ENCODE results near the gene HSPA14.
"Not testable (repeated sequence)": the region's sequence is repeated elsewhere in the genome, so short reads cannot be mapped to it uniquely, and the experiment has no call there.

HSPA14 gene, protein sequence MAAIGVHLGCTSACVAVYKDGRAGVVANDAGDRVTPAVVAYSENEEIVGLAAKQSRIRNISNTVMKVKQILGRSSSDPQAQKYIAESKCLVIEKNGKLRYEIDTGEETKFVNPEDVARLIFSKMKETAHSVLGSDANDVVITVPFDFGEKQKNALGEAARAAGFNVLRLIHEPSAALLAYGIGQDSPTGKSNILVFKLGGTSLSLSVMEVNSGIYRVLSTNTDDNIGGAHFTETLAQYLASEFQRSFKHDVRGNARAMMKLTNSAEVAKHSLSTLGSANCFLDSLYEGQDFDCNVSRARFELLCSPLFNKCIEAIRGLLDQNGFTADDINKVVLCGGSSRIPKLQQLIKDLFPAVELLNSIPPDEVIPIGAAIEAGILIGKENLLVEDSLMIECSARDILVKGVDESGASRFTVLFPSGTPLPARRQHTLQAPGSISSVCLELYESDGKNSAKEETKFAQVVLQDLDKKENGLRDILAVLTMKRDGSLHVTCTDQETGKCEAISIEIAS

GRCh38 chr10:14837757-14838581 lies at the start of gene HSPA14, which contains the start of the genes CDNF and MSANTD7:
Gene HSPA14, plus strand, starts transcription at chr10:14838306. Its CDS starts 97 bp downstream, at chr10:14838403.
Gene CDNF, minus strand, starts transcription at chr10:14838037. Its CDS starts 91 bp downstream, at chr10:14837946.
Gene MSANTD7, plus strand, starts transcription at chr10:14838306. Its CDS starts 3,979 bp downstream, at chr10:14842285.
- peak; percentile 77 for DNase-seq

GRCh38 chr10:14798636-14799035 lies 39.5 kb upstream of the HSPA14 start:
- no peak for DNase-seq

- no peak for DNase-seq
These were observed 37.7 kb upstream of the HSPA14 start for GRCh38 chr10:14800397-14800796.

- no peak for DNase-seq
These were observed 36.4 kb upstream of the HSPA14 start for GRCh38 chr10:14801723-14802122.

DNA sequence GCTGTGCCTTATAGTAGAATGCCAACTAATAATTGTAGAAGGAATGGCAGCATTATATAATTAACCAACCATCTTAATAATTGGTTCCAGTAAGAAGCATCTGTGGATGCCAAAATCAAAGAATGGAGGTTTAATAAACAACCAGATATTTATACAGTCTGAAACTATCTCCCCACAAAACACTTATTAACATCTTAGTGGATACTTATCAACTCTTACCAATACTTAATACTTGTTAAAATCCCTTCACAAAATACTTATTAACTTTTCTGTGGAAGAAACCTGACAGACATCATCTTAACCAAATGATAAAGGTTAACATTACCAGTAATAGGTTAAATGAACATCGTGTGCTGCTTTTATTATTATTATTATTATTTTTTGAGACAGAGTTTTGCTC lies 34.3 kb upstream of the HSPA14 start:
- DNase-seq, result no peak

DNA sequence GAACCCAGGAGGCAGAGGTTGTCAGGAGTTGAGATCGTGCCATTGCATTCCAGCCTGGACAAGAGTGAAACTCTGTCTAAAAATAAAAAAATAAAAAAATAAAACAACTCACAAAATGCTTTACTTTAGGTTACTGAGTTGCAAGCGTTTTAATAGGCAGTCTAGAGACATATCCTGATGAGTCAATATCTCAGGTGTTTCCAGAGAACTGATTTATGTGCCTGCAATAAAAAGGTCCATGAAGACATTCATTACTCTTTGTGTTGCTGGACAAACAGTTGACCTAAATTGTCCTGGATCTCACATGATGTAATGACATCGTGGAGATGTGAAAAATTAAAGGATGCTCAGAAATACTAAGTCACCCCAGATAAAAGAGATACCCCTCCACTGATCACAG lies 31.8 kb upstream of the HSPA14 start:
- no peak for DNase-seq

DNA sequence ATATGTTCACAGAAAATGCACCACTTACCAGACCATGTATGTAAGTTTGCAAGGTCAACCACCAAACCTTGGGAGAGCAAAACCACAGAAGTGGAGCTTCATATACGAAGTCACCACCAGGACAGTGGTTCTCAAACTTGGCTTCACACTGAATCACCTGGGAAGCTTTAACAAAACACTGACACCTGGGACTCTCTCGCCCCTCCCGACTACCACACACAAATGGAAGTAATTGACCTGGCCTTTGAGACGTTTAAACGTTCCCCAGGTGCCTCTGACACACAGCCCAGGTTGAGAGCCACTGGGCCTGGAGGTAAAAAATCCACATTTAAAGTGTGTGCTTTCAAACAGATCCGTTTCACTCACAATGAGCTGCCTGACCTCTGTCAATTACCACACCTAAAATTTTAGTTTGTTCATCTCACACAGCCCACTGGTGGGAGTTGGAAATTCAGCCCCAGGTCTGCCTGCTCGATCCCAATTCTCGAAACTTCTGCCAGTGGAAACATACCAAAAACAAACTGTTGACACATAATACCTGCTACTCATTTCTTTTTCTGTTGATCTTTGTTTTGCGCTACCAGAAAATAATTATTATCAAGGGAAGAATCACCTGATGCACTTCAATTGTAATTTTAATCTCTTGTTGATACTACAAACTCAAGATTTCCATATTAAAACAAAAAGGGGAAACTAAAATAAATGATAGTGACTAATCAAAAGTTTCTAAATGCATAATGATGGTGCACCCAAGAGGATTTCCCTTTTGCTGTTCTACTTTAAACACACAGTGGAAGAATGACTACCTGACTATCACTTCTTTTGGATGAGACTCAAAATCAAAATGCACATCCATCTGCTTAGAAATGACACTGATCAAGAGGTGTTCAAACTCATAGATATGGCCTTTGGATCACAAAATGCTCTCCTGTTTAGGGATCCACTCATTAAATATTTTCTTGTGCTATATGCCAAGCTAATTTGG lies 26.8 kb upstream of the HSPA14 start:
- DNase-seq, result no peak

DNA sequence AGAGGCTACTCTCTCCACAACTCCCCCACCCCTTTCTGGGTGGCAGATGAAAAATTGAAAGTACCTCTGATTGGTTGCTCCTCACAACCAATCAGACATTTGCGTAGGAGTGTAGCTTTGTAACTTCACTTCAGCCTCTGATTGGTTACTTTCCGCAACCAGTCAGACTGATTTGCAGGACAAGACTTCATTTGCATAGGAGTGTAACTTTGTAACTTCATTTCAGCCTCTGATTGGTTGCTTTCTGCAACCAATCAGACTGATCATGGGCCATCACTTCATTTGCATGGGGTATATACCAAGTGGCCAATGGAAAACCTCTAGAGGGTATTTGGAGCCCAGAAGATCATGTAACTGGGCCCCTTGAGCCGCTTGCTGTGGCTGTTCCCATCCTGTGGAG lies 25.8 kb upstream of the HSPA14 start:
- DNase-seq, result no peak

GRCh38 chr10:14815681-14816080 lies 22.4 kb upstream of the HSPA14 start:
- no peak for DNase-seq

DNA sequence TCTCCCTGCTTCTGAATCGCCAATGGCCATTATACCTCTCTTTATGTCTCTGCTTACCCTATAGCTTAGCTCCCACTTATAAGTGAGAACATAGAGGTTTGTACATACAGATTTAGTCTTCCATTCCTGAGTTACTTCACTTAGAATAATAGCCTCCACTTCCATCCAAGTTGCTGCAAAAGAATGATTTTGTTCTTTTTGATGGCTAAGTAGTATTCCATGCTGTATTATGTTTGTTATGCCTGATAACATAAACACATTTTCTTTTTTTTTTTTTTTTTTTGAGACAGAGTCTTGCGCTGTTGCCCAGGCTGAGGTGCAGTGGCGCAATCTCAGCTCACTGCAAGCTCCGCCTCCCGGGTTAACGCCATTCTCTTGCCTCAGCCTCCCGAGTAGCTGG lies 21.4 kb upstream of the HSPA14 start:
- not testable (repeated sequence) for DNase-seq

GRCh38 chr10:14820010-14820774 lies 17.9 kb upstream of the HSPA14 start:
- DNase-seq, result no peak

DNA sequence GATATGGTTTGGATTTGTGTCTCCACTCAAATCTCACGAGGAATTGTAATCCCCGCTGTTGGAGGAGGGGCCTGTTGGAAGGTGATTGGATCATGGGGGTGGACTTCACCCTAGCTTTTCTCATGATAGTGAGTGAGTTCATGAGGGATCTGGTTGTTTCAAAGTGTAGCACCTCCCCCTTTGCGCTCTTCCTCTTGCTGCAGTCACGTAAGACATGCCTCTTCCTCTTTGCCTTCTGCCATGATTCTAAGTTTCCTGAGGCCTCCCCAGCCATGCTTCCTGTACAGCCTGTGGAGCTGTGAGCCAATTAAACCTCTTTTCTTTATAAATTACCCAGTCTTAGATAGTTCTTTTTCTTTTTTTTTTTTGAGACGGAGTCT lies 17.3 kb upstream of the HSPA14 start:
- DNase-seq, result no peak

DNA sequence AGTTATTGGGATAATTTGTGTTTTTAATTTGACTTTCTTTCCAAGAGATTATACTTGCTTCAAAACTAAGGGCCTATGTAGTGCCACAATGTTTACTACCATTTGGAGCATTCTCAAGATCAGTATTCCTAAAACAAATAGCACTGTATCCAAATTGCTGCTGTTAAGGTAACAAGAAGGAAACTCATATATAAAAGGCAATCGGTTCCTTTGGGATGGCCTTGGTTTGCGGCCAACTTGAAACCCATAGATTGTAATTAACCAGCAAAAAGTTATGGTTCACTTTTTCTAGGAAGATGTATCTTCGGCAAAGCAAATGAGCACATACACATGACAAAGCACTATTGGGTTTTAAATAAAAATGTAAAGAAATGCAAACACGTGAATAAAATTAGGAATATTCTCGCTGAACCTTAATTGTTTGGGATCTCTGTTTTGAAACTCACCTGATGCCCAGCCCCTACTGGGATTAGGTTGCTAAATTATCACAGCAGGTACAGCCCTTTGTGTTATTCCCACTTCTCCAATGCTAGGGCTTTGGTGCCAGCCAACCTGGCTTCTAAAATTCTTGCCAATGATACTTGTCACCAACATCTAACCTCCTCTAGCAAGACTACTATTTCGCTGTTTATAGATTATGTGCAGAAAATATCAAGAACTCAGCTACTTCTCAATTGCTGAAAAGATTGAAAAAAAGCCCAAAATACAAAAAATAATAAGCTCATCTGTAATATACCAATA lies 16.3 kb upstream of the HSPA14 start:
- no peak for DNase-seq

DNA sequence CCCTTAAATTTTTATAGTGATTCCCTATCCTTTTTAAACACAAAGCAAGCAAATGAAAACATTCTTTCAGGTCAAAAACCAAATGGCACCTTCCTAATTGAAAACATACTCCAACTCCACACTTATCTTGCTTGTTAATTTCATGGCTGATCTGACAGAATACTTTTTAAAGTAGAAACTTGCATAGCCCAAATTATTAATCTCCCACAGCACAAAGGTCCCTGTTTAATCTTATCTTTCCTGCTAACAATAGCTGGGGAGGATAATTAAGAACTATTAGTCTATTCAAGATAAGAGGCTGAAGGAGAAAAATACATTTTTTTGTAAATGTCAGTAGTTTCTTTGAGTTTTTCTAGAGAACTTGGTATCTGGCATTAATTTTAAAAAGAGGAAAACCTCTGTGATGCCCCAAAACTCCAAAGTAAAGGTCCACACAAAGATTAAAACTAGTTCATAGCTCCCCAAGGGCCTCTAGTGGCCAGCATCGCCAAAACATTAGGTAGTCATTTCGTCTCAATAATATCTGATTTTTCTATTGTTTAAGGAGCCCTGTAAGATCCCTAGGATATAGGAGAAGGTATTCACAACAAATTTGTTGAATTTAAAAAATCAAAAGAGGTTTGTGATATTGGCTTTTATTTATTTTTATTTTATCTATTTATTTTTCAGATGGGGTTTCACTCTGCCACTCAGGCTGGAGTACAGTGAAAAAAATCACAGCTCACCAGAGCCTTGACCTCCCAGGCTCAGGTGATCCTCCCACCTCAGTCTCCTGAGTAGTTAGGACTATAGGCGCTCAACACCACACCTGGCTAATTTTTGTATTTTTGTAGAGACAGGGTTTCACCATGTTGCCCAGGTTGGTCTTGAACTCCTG lies 15.0 kb upstream of the HSPA14 start:
- no peak for DNase-seq

DNA sequence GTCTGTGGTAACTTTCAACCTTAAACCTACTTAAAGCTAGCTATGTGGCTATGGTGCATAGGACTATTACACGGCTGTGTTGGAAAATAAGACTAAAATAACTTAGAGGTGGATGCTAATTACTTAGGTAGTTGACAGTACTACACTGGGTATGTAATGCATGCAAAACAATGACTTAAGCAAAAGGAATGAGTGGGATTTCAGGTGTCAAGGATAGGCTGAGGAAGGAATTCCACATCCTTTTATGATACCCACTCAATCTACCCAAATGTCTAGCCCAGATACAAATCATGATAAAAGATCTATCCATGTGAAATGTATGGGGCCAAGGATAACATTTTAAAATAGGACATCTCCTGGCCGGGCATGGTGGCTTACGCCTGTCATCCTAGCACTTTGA lies 14.1 kb upstream of the HSPA14 start:
- no peak for DNase-seq

GRCh38 chr10:14826076-14826829 lies 11.9 kb upstream of the HSPA14 start:
- DNase-seq, result no peak

GRCh38 chr10:14833106-14833505 lies 5.0 kb upstream of the HSPA14 start:
- DNase-seq, result no peak

- DNase-seq, result no peak
These were observed 1.9 kb upstream of the HSPA14 start for GRCh38 chr10:14836208-14836607.
